Fibroblast of pulmonary artery (primary cell): ENCODE measurements around the gene GLI3.

Experiments
- DNase-seq: peaks from one replicate; pipeline ENCODE4 v3.0.0-alpha.2; 2010; ENCODE audit warnings: low read depth
- H3K4me3 ChIP-seq: replicated peaks from 2 replicates; pipeline ENCODE4 v1.5.1; 2011; ENCODE audit warnings: low read depth, mild to moderate bottlenecking, control low read depth, low read length, moderate library complexity
- TF ChIP-seq, protein P1 (sequence below): IDR thresholded peaks from 2 replicates; pipeline ENCODE4 v1.5.1; 2011; ENCODE audit warnings: mild to moderate bottlenecking, control low read depth, low read length, inconsistent platforms; ENCODE audit errors: missing control alignments

The GLI3 gene

DNA sequence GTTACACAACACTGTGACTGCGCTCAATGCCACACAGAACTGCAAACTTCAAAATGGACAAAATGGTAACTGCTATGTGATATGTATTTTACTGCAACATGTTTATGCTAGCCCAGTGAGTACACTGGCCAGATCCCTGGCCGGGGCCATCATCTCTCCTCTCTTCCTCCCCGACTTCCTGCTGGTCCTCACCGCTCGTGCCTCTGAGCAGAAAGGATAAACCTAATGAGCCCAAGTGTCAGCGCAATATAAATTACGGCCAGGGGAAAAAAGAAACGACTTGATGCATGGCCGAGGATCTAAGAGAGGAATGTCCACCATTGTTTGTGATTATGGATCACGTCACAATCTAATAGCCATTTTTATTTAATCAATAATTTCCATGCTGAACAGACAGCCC lies 225.2 kb downstream of the GLI3 start:
- TF ChIP-seq, protein P1, sequence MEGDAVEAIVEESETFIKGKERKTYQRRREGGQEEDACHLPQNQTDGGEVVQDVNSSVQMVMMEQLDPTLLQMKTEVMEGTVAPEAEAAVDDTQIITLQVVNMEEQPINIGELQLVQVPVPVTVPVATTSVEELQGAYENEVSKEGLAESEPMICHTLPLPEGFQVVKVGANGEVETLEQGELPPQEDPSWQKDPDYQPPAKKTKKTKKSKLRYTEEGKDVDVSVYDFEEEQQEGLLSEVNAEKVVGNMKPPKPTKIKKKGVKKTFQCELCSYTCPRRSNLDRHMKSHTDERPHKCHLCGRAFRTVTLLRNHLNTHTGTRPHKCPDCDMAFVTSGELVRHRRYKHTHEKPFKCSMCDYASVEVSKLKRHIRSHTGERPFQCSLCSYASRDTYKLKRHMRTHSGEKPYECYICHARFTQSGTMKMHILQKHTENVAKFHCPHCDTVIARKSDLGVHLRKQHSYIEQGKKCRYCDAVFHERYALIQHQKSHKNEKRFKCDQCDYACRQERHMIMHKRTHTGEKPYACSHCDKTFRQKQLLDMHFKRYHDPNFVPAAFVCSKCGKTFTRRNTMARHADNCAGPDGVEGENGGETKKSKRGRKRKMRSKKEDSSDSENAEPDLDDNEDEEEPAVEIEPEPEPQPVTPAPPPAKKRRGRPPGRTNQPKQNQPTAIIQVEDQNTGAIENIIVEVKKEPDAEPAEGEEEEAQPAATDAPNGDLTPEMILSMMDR: no peak

DNA sequence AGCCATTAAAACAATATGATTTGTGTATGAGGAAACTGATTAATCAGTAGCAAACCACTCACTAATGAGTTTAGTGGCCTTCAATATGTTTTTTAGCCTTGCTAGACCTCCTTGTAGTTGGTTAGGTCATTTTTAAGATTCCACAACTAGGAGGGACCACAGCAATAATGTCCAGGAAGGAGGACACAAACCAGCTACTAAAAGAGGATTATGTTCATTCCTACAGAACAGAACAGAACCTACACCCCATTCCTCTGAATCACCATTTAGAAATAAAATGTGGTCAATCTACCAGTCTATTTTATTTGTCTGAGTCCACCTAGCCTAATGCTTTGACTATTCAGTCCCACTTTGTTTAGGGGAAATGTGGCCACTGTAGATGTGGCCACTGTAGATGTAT lies 226.3 kb downstream of the GLI3 start:
- no peak overlapping the region for H3K4me3 ChIP-seq
- DNase-seq: no peak
- TF ChIP-seq, protein P1: no peak

More for the DNA sequence above, 225.2 kb downstream of the GLI3 start:
- H3K4me3 ChIP-seq: no peak overlapping the region
- DNase-seq: no peak

DNA sequence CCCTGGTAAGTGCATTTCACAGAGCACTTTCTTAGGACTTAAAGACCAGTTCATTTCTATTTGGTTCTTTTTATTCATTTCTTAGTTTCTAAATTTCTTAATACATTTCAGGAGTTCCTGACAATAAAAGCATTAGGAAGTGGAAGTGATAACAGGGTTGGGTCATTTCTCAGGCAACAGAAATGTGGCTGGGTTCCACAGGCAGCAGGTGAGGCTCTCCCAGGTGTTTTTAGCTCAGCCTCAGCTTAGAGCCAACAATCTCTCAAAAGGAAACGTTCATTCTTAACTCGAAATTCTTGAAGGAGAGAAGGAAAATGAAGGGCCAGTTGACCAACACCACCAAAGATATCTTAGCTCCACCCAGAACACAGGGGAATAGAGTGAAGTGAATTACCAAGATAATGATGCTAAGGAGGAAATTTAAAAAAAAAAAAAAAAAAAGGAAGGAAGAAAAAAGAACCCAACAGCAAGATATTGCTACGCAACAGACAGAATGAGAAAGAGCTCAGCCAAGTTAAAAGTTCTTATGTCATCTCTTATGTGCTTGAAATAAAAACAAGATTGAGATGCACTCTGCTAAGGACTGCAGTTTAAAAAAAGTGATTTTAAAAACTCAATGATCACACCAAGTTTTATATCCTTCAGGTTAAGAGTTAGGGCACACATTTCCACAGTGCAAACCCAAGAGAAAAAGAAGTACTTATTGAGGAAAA lies 230.1 kb downstream of the GLI3 start:
- TF ChIP-seq, protein P1: no peak
- H3K4me3 ChIP-seq: no peak overlapping the region
- no peak for DNase-seq

DNA sequence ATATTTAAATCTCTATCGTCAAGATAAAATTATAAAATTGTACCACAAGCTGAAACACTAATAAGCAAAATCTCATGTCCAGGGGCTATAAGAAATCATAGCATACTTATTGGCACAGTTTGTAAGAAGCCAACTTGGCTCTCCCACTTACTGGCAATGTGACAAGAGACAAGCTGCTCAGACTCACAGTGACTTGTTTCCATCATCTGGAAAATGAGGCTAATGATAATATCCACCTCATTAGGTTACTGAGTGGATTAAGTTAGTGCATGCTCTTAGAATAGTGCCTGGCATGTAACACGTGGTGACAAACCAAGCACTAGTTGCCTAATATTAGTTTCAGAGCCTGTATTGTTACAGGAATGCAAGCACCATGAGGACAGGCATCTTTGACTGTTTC lies 234.4 kb downstream of the GLI3 start:
- no peak overlapping the region for H3K4me3 ChIP-seq
- TF ChIP-seq, protein P1: no peak
- no peak for DNase-seq

DNA sequence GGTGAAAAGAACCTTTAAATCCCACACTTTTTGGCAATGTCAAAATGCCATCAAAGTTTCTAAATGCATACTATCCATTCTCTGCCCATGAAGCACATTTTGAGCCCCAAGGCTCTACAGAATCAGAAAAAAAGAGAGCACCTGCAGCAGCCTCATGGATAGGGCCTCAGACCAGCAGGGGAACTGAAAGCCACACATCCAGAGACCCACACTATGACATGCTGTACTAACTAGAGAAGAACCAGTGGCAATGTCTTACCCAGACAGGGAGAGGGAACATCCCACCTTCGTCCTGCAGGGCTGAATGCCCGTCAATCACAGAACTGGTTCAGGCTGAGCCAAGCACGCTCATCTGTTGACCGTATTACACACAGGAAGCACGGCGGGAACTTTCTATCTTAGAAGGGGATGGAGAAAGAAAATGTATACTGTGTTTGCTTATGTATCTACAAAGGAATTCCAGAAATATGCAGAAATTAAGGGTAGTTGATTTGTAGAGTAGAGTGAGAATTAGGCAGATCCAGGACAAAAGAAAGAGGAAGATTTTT lies 237.2 kb downstream of the GLI3 start:
- no peak overlapping the region for H3K4me3 ChIP-seq
- TF ChIP-seq, protein P1: no peak
- DNase-seq: no peak

DNA sequence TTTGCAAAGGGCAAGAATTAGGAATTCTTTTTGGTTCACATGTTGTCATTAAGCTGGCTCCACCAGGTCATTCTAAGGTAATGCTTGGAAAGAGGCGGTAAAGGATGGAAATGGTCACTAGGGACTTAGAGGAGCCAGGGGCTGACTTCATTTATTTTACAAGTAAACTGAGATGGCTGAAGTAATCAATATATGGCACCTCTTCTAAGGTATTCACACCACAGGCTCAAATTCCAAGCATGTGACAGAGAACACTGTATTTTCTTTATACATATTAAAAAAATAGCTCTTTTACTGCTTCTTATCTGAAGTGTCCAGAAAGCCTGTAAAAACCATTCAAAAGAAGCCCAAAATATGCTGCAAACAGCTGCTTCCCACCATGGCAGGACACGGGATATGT lies 239.0 kb downstream of the GLI3 start:
- no peak for DNase-seq
- TF ChIP-seq, protein P1: no peak
- no peak overlapping the region for H3K4me3 ChIP-seq

DNA sequence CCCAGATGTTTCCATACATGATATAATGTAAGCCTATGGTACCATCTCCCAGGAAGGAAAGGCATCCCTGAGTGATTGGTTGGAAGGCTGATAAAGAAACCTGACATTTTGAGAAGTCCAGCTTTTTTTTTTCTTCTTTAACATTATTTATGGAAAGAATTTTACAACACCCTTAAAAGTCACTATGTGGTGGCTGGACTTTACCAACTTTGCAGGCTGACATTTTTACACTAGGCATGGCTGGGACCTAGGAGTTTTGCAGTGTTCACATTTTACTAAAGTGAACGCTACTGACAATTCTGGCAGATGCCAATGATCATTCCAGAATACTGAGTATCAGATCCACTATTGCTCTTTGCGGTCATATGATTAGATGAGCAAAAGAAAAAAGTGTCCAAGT lies 239.9 kb downstream of the GLI3 start:
- DNase-seq: no peak
- no peak overlapping the region for H3K4me3 ChIP-seq
- TF ChIP-seq, protein P1: no peak
